HG02610 (cell line): ENCODE results near the gene PNMA8A.
"Not testable (repeated sequence)": the region's sequence is repeated elsewhere in the genome, so short reads cannot be mapped to it uniquely, and the experiment has no call there.

Experiments
- ATAC-seq: cut with Tn5 transposase; IDR thresholded peaks from one replicate; pipeline ENCODE4 v1.9.1; 2021; ENCODE audit warnings: mild to moderate bottlenecking, moderate library complexity; ENCODE audit not compliant: unreplicated experiment

Gene PNMA8A

DNA sequence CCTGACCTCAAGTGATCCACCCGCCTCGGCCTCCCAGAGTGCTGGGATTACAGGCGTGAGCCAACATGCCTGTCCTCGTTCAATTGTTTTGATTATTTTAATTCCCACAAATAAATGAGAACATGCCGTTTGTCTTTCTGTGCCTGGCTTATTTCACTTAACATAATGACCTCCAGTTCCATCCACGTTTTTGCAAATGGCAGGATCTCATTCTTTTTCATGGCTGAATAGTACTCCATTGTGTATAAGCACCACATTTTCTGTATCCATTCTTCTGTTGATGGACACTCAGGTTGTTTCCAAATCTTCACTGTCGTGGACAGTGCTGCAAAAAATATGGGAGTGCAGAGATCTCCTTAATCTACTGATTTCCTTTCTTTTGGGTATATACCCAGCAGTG is 37.9 kb downstream of the PNMA8A start:
- ATAC-seq = not testable (repeated sequence)

DNA sequence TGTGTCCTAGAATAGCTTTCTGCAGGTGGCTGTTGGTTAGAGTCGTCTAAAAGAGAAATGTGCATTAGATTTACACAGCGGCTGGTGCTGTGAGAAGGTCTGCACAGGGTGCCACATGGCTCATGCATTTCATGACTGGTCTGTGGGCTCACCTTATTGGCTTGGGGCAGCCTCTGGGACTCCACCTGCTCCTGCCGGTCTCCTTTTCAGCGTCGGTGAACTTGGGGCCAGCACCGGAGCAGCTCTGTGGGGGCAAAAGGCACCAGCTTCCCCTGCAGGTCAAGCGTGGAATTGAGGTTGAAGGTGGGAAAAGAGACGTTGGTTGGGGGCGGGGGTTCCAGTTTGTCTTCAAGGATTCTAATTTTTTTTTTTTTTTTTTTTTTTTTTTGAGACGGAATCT is 39.5 kb downstream of the PNMA8A start:
- ATAC-seq = no peak

DNA sequence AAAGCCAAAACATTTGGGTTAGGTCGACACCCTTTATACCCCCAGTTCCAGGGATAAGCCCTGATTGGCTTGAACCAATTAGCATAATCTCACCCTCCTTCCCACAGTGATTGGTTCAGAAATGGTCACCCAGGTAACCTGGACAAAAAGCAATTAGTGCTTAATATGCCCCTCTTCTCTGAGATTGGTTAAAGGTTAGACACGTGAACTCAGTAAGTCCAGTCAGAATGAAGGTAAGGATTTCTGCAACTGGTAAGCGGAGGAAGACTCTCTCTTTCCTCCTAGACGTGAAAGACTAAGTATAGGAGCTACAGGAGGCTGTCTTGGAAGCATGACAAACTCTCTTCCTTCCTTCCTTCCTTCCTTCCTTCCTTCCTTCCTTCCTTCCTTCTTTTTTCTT is 41.4 kb downstream of the PNMA8A start:
- no peak for ATAC-seq

DNA sequence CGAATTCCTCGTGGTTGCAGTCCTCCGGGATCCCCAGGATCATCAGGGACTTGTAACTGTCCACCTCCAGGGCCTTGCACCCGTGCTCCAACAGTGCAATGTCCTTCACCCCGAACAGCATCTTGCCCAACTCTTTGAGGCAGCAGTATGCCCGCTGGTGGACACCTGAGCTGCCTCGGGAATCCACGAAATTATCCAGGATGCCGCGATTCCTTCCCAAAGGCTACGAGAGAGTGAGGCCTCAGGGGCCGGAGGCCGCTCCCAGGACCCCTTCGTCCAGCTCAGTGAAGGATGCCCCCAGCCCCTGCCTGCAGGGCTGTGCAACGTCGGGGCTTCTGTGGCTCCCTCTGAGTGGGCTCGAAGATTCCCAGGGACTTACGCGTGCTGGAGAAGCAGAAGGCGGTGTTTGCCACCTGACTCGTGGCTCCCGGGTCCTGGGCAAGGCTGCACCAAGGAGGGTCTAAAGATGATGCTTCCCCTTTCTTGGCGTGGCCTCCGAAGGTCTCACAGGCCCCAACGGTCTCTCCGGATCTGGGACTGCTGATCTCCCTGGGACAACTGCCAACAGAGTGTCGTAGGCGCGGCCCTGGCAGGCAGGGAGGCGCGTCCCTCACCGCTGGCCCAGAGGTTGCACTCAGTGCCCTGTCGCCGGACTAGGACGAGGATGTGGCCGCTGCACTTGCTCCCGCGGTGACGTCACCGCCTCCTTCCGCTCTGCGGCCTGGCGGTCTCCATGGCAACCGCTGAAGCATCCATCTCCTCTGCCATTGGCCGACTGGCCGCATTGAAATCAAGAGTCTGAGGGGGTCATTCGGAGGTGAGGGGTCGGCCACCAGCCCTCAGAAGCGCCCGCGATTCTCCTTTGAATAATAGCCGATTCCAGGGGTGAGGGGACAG is 42.9 kb downstream of the PNMA8A start, which contains the start of gene PNMA8C:
TSS of gene PNMA8C (minus strand) at position 698 of the 897 bp plus-strand sequence. CDS start at position 121, 577 bp downstream.
- ATAC-seq = no peak

DNA sequence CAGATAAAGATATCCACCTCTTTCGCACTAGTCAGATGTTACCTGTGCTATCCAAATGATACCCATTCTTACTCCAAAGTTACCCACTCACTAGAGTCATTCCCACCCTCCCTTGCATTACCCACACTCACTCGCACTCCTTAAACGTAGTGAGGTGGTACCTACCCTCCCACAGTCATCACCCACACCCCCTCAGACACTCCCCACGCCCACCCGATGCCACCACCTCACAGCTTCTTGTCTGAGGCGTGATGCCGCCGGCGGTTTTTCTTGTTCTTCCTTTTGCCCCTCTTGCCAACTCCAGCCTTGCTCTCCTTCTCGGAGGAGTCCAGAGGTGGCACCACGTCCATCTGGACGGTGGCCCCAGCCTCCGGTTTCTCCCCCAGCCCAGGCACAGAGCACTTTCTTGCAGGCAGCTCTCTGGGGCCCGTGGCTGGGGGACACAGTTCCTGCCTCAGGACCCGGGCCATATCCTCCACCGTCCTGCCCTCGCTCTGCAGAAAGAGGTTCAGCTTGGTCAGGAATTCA is 43.8 kb downstream of the PNMA8A start:
- no peak for ATAC-seq

DNA sequence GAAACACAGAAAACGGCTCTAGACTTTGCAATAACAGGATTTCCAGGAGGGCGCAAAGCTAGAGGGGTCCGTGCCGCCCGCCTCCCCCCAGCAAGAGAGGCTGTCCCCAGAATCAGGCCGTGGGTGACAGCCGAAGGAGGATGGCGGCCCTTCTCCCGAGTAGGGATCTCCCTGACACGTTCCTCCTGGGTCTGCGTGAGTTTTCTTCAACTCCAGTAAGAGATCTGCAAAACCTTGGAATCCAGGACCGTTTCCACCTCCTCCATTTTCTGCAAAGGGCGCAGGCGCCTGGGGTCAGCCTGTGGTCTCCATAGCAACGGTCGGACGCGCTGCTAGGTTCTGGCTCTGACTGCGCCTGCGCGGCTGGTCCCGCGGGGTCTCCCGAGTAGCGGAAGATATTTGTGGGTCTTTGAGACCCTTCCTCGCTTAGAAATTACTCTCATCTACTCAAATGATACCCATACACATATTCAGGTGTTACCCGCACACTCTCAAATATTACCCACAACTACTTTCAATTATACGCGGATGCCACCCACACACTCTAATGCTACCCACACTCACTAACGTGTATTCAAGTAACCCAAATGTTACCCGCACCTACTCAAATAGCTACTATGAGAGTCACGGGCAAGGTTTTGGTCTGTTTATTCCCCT is 44.7 kb downstream of the PNMA8A start:
- no peak for ATAC-seq

DNA sequence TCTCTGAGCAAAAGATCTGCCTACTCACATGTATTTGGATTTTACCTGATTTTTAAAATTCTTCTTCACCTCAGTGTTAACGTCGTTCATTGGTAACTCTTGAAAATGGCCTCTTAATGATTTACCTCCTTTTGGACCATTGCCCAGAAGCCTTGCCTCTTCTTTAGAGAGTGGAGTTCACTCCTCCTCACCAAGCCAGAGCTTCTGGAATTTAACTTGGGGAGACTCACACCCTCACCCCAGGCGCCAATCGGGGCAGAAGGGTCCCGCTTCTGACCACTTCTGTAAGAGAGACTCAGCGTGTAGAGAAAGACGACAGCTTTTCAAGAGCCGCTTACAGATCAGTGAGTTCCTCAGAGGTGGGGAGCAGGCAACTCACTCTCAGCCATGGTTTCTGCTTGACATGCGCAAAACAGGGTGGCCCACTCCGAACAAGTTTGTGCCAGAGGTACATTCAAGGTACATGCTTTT is 45.3 kb downstream of the PNMA8A start:
- no peak for ATAC-seq

DNA sequence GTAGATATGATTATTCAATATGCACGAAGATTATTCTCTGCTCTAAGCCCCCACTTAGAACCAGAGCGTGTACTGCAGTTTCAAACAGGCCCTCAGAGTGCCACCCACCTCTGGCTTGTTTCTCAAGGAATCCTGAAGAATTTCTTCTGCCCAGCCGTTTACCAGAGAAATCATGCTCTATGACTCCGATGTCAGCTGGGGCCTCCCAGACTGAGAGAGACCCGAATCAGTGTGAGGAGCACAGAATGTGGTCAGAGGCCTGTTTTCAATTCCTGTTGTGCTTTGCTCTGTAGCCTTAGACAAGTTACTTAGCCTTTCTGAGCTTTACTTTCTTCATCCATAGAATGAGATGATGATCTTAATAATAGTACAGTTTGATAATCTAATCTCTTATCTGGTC is 48.2 kb downstream of the PNMA8A start:
- no peak for ATAC-seq

DNA sequence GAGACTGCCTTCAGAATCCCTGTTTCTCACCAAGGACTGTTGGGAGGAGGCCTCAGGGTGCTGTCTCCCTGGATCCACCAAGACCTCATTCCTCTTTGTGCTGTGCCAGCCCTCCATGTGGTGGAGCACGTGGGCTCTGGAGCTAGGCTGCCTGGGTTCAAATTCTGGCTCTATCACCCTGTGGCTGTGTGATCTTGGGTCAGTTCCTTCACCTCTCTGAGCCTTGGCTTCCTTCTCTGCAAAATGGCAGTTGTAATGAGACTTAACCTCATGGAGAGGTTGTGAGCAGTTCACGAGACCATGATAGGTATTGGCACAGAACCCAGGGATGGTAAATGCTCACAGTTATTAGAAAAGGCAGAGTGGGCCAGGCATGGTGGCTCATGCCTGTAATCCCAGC is 49.0 kb downstream of the PNMA8A start:
- no peak for ATAC-seq

DNA sequence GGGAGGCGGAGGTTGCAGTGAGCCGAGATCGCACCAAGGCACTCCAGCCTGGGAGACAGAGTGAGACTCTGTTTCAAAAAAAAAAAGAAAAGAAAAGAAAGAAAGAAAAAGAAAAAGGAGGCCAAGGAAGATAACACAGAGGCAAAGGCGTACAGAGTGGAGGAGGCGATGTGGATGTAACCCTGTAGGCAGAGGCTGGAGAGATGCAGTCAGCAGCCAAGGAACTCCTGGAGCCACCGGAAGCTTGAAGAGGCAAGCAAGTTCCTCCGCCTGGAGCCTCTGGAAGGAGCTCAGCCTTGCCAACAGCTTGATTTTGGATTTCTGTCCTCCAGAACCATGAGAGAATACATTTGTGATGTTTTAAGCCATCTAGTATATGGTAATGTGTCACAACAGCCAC is 51.3 kb downstream of the PNMA8A start:
- ATAC-seq = no peak
